GM21723 (cell line): ENCODE measurements around the gene DDAH1.

ENCODE experiments used
- ATAC-seq: cut with Tn5 transposase; IDR thresholded peaks from one replicate; pipeline ENCODE4 v1.9.1; 2021; ENCODE audit warnings: mild to moderate bottlenecking, moderate library complexity; ENCODE audit not compliant: unreplicated experiment

The DDAH1 gene

GRCh38 chr1:85445906-85446305, 19.1 kb downstream of the DDAH1 start:
- no peak for ATAC-seq

- ATAC-seq = no peak
Measured at GRCh38 chr1:85444381-85444780, 20.6 kb downstream of the DDAH1 start.

GRCh38 chr1:85440612-85441011, 24.3 kb downstream of the DDAH1 start:
- no peak for ATAC-seq

- ATAC-seq = no peak
Measured at GRCh38 chr1:85438353-85438752, 26.6 kb downstream of the DDAH1 start.

GRCh38 chr1:85437139-85437538, 27.8 kb downstream of the DDAH1 start:
- no peak for ATAC-seq

- no peak for ATAC-seq
Measured at GRCh38 chr1:85433096-85433495, 31.9 kb downstream of the DDAH1 start.

GRCh38 chr1:85428471-85429089, 36.4 kb downstream of the DDAH1 start:
- no peak for ATAC-seq

- no peak for ATAC-seq
Measured at GRCh38 chr1:85427849-85428248, 37.1 kb downstream of the DDAH1 start.

GRCh38 chr1:85427331-85427730, 37.6 kb downstream of the DDAH1 start:
- ATAC-seq = no peak

- ATAC-seq = no peak
Measured at GRCh38 chr1:85421179-85421578, 43.8 kb downstream of the DDAH1 start.

GRCh38 chr1:85420199-85420598, 44.8 kb downstream of the DDAH1 start:
- ATAC-seq = no peak

GRCh38 chr1:85417876-85418275, 47.1 kb downstream of the DDAH1 start:
- ATAC-seq = no peak

GRCh38 chr1:85417017-85417416, 47.9 kb downstream of the DDAH1 start:
- no peak for ATAC-seq

- no peak for ATAC-seq
Measured at GRCh38 chr1:85413169-85413568, 51.8 kb downstream of the DDAH1 start.

GRCh38 chr1:85411567-85412305, 53.2 kb downstream of the DDAH1 start:
- ATAC-seq = no peak

- ATAC-seq = no peak
Measured at GRCh38 chr1:85409516-85409915, 55.4 kb downstream of the DDAH1 start.

GRCh38 chr1:85407746-85408377, 57.1 kb downstream of the DDAH1 start:
- no peak for ATAC-seq

GRCh38 chr1:85406887-85407533, 57.9 kb downstream of the DDAH1 start:
- no peak for ATAC-seq

- ATAC-seq = no peak
Measured at GRCh38 chr1:85406081-85406480, 58.9 kb downstream of the DDAH1 start.

GRCh38 chr1:85404408-85404807, 60.6 kb downstream of the DDAH1 start:
- no peak for ATAC-seq

GRCh38 chr1:85398391-85399064, 66.4 kb downstream of the DDAH1 start:
- ATAC-seq = no peak
